B cell (primary cell): ENCODE measurements around the gene ABHD3. TPM values are rescaled to one million over a fixed set of nuclear protein-coding genes. Genes with fewer than 3 reads are reported as not detected.

ENCODE experiments used
- ATAC-seq: fragments of 200-7000 bp; cut with Tn5 transposase; one replicate; pipeline ENCODE4 v1.10.0; 2021; ENCODE audit warnings: low read depth, mild to moderate bottlenecking, moderate number of reproducible peaks, moderate library complexity
- CTCF ChIA-PET: fragments of 350-600 bp; sonication (Branson Sonifier 250); formaldehyde crosslinking; loops from one replicate; lab custom pipeline; 2021; ENCODE audit warnings: antibody characterized with exemption, inconsistent platforms; lab: Charles Lee
- POLR2A ChIA-PET: fragments of 350-600 bp; sonication (Branson Sonifier 250); formaldehyde crosslinking; loops from one replicate; lab custom pipeline; 2021; ENCODE audit warnings: antibody characterized with exemption; lab: Charles Lee
- DNase-seq: peaks from one replicate; pipeline ENCODE4 v3.0.0; 2013
- H2AFZ ChIP-seq: 2 replicates; pipeline ENCODE4 v1.6.1; 2012; ENCODE audit warnings: mild to moderate bottlenecking, low read depth, low read length; ENCODE audit not compliant: insufficient read depth, poor library complexity, severe bottlenecking
- H3K27ac ChIP-seq, 2 donors: 1 replicate in 1 of 2; 2 replicates in 1 of 2; pipeline ENCODE4 v1.5.1; 2012 to 2013; ENCODE audit warnings: low read length in 2 of 2, mild to moderate bottlenecking in 2 of 2, moderate library complexity in 1 of 2
- H3K27me3 ChIP-seq, 4 experiments: fragments of 200-600 bp in 1 of 4; sonication (generic) in 1 of 4; replicated peaks in 1 of 4; 1 replicate in 2 of 4; 2 replicates in 2 of 4; pipeline versions ENCODE4 v1.6.1 to v1.7.0; 2013 to 2016; ENCODE audit warnings: low read length in 3 of 4, mild to moderate bottlenecking in 2 of 4, mixed read lengths in 1 of 4, moderate library complexity in 1 of 4; ENCODE audit not compliant: insufficient read depth in 4 of 4, control insufficient read depth in 3 of 4; ENCODE audit errors: control extremely low read depth in 1 of 4
- H3K36me3 ChIP-seq, 2 experiments: replicated peaks in 1 of 2; 1 replicate in 1 of 2; 2 replicates in 1 of 2; pipeline versions ENCODE4 v1.6.1 to v1.7.1; 2013; ENCODE audit warnings: low read length in 1 of 2; ENCODE audit not compliant: insufficient read depth in 2 of 2, control insufficient read depth in 1 of 2; ENCODE audit errors: control extremely low read depth in 1 of 2, extremely low read depth in 1 of 2
- H3K4me1 ChIP-seq, 2 donors: fragments of 200-600 bp in 1 of 2; sonication (generic) in 1 of 2; 1 replicate in 1 of 2; 2 replicates in 1 of 2; pipeline versions ENCODE4 v1.5.1 to v1.6.1; 2013 to 2017; ENCODE audit warnings: low read length in 2 of 2; ENCODE audit not compliant: control insufficient read depth in 2 of 2, insufficient read depth in 2 of 2
- H3K4me2 ChIP-seq: replicated peaks from 2 replicates; pipeline ENCODE3; 2012; ENCODE audit warnings: mild to moderate bottlenecking, low read depth, low read length; ENCODE audit not compliant: poor library complexity, severe bottlenecking
- H3K4me3 ChIP-seq, 5 experiments: fragments of 200-600 bp in 1 of 5; sonication (generic) in 1 of 5; 1 replicate in 3 of 5; 2 replicates in 2 of 5; pipeline versions ENCODE4 v1.5.1 to v1.7.0; 2011 to 2016; ENCODE audit warnings: low read length in 4 of 5, mild to moderate bottlenecking in 4 of 5, low read depth in 2 of 5, control low read depth in 1 of 5, moderate library complexity in 1 of 5; ENCODE audit not compliant: insufficient read depth in 1 of 5; ENCODE audit errors: control extremely low read depth in 1 of 5, extremely low read depth in 1 of 5
- H3K79me2 ChIP-seq: fragments of 200-600 bp; sonication (generic); one replicate; pipeline ENCODE4 v1.6.0; 2016; ENCODE audit warnings: low read length; ENCODE audit not compliant: control insufficient read depth, insufficient read depth
- H3K9ac ChIP-seq: fragments of 200-600 bp; sonication (generic); 2 replicates; pipeline ENCODE4 v1.6.1; 2017; ENCODE audit warnings: mild to moderate bottlenecking, low read length, moderate library complexity
- H3K9me3 ChIP-seq, 3 donors: one replicate each; pipeline versions ENCODE4 v1.6.1 to v1.7.1; 2013; ENCODE audit warnings: low read length in 2 of 3; ENCODE audit not compliant: control insufficient read depth in 2 of 3, insufficient read depth in 1 of 3; ENCODE audit errors: control extremely low read depth in 1 of 3
- H4K20me1 ChIP-seq: 2 replicates; pipeline ENCODE4 v1.6.0; 2012; ENCODE audit warnings: mild to moderate bottlenecking, low read length; ENCODE audit not compliant: insufficient read depth, control insufficient read depth, poor library complexity, severe bottlenecking
- H3K27ac Mint-ChIP-seq: one replicate; pipeline ENCODE4 v1.8.0; 2021; ENCODE audit warnings: mixed read lengths
- H3K27me3 Mint-ChIP-seq: one replicate; pipeline ENCODE4 v1.8.0; 2021; ENCODE audit warnings: mixed read lengths
- H3K4me1 Mint-ChIP-seq: one replicate; pipeline ENCODE4 v1.8.0; 2021; ENCODE audit warnings: mixed read lengths
- H3K4me3 Mint-ChIP-seq: one replicate; pipeline ENCODE4 v1.8.0; 2021; ENCODE audit warnings: mixed read lengths
- H3K9me3 Mint-ChIP-seq: one replicate; pipeline ENCODE4 v1.8.0; 2022; ENCODE audit warnings: mixed read lengths; ENCODE audit not compliant: insufficient read depth
- EZH2 ChIP-seq: IDR thresholded peaks from 2 replicates; pipeline ENCODE4 v1.6.1; 2012; ENCODE audit warnings: borderline replicate concordance, low read depth, mild to moderate bottlenecking, moderate library complexity, low read length; ENCODE audit not compliant: insufficient read depth, poor library complexity, severe bottlenecking
- WGBS: methylation state at CpG from one replicate; pipeline ENCODE4 v1.1.5; 2013; ENCODE audit warnings: missing lambda C conversion rate; ENCODE audit not compliant: insufficient coverage; 5-methylcytosine and 5-hydroxymethylcytosine counted together
- intact Hi-C: fragments of 100-400 bp; cut with micrococcal nuclease; formaldehyde crosslinking; loops from one replicate; pipeline ENCODE4 v1.10.0; 2022
- polyA plus RNA-seq: library from polyadenylated mRNA; depleted of rRNA; stranded (reverse); fragments of >200 nt; gene quantifications from 2 replicates; pipeline ENCODE4 v1.2.3, GENCODE V29; 2012
- total RNA-seq, 2 donors: library from RNA; stranded (reverse); fragments of 120-200 nt in 1 of 2; gene quantifications; 1 replicate in 1 of 2; 2 replicates in 1 of 2; pipeline versions ENCODE4 v1.2.3 to v1.2.4, GENCODE V29; 2013 to 2022
- TF ChIP-seq, protein P1 (sequence below): fragments of 200-600 bp; IDR thresholded peaks from one replicate; pipeline ENCODE4 v1.8.0; 2022; ENCODE audit warnings: antibody characterized with exemption, mild to moderate bottlenecking

Gene ABHD3
- total and polyA plus RNA-seq, 2 donors (not counting 1 experiment from before 2014, with no cell fraction given): 24.7 to 27.6 TPM

DNA sequence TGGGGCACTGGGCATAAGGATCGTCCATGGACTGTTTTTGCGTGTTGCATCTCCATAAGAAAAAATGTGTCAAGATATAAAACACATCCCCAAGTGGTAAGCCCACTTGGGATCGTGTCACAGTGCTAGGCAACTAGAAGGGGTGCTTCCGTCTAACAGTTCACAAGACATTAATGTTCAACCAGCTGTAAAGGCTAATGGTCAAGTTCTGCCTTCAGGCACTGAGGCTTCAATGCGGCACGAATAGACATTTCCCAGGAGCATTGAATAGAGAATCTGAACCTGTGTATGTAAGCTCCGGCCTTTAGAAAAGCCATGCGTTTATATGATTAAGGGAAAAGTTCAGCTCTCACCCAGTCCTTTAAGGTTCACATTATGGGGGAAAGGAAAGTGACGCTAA, 42.0 kb downstream of the ABHD3 start:
- POLR2A ChIA-PET: no interaction called here
- H3K9ac ChIP-seq: no peak overlapping the region
- H3K27ac ChIP-seq: no peak overlapping the region
- H4K20me1 ChIP-seq: no peaks in the 10 kb centered on the region
- no peaks in the 10 kb centered on the region for H3K9me3 ChIP-seq
- H3K4me1 ChIP-seq: no peaks in the 10 kb centered on the region
- H2AFZ ChIP-seq: no peak overlapping the region
- no peak for ATAC-seq
- Mint-ChIP-seq H3K9me3 (no peaks in the 10 kb centered on the region), H3K27me3 (no peaks in the 10 kb centered on the region), H3K27ac (no peak overlapping the region), H3K4me1 (no peaks in the 10 kb centered on the region), H3K4me3 (no peak overlapping the region)
- 98% methylated on average over 6 of the region's 9 CpGs for WGBS
- no peak overlapping the region for H3K4me2 ChIP-seq
- no peak for DNase-seq
- CTCF ChIA-PET: no interaction called here
- no peaks in the 10 kb centered on the region for H3K79me2 ChIP-seq
- H3K27me3 ChIP-seq: no peaks in the 10 kb centered on the region
- TF ChIP-seq, protein P1, sequence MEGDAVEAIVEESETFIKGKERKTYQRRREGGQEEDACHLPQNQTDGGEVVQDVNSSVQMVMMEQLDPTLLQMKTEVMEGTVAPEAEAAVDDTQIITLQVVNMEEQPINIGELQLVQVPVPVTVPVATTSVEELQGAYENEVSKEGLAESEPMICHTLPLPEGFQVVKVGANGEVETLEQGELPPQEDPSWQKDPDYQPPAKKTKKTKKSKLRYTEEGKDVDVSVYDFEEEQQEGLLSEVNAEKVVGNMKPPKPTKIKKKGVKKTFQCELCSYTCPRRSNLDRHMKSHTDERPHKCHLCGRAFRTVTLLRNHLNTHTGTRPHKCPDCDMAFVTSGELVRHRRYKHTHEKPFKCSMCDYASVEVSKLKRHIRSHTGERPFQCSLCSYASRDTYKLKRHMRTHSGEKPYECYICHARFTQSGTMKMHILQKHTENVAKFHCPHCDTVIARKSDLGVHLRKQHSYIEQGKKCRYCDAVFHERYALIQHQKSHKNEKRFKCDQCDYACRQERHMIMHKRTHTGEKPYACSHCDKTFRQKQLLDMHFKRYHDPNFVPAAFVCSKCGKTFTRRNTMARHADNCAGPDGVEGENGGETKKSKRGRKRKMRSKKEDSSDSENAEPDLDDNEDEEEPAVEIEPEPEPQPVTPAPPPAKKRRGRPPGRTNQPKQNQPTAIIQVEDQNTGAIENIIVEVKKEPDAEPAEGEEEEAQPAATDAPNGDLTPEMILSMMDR: no peak
- TF ChIP-seq EZH2: no peak
- H3K4me3 ChIP-seq: no peak overlapping the region
- peaks cover 0 to 8% of the 10 kb centered on the region in 2 experiments for H3K36me3 ChIP-seq
- intact Hi-C loops: no loop called here

DNA sequence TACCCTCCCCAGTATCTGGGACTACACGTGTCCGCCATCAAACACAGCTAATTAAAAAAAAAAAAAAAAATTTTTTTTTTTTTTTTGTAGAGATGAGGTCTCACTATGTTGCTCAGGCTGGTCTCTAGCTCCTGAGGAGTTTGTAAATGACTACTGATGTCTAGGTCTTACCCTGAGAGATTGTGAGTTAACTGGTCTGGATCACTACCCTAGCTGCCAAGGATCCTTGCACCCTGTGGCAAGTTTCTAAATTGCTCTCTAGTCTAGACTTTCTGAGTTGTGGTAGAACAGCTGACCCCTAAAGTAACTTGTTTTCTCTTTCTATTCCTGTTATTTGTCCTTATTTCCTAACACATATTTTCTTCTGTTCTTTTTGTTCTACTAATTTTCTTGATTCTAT, 44.5 kb downstream of the ABHD3 start:
- no peaks in the 10 kb centered on the region for H3K4me1 Mint-ChIP-seq
- H3K4me3 Mint-ChIP-seq: no peak overlapping the region
- Histone ChIP-seq H3K4me2 (no peak overlapping the region), H4K20me1 (no peaks in the 10 kb centered on the region), H3K9me3 (no peaks in the 10 kb centered on the region), H3K36me3 (peaks cover 2 to 14% of the 10 kb centered on the region in 2 experiments), H3K4me3 (no peak overlapping the region), H3K4me1 (no peaks in the 10 kb centered on the region), H3K79me2 (no peaks in the 10 kb centered on the region), H3K27ac (no peak overlapping the region), H2AFZ (no peak overlapping the region), H3K27me3 (no peaks in the 10 kb centered on the region), H3K9ac (no peak overlapping the region)
- TF ChIP-seq, protein P1: no peak
- no peak for TF ChIP-seq EZH2
- ATAC-seq (no peak), DNase-seq (no peak)
- intact Hi-C loops: no loop called here
- ChIA-PET CTCF (no interaction called here), POLR2A (no interaction called here)
- no peak overlapping the region for H3K27ac Mint-ChIP-seq
- WGBS: no CpG with 5 or more reads among the region's 2 CpGs
- no peaks in the 10 kb centered on the region for H3K27me3 Mint-ChIP-seq
- no peaks in the 10 kb centered on the region for H3K9me3 Mint-ChIP-seq
